ENCODE results near the gene FMNL2. TPM values are rescaled to one million over a fixed set of nuclear protein-coding genes. Genes with fewer than 3 reads are reported as not detected.
"Not testable (repeated sequence)": the region's sequence is repeated elsewhere in the genome, so short reads cannot be mapped to it uniquely, and the experiment has no call there.

Gene FMNL2
- 10 to 100 TPM; 21.4 to 41.1 (median 26.5) TPM for polyA plus RNA-seq (ENCODE audit: insufficient read length in 10 of 10)
- long read RNA-seq, donor 1, result 0 reads
- long read RNA-seq, donor 2, partial matches to known transcripts, result 6 of 6 reads
- long read RNA-seq, donor 2, other reads (novel, unspliced or antisense), result 0 of 6 reads
- long read RNA-seq, donor 3, result 0 reads
- long read RNA-seq, donor 4, result 0 reads
- long read RNA-seq, donor 5, full-length matches to known transcripts, result 2 of 2 reads
- long read RNA-seq, donor 5, partial matches to known transcripts, result 0 of 2 reads
- long read RNA-seq, donor 5, other reads (novel, unspliced or antisense), result 0 of 2 reads
- long read RNA-seq, donor 6, result 0 reads
- long read RNA-seq, donor 7, result 0 reads
- long read RNA-seq, donor 8, full-length matches to known transcripts, result 1 of 1 reads
- long read RNA-seq, donor 8, partial matches to known transcripts, result 0 of 1 reads
- long read RNA-seq, donor 8, other reads (novel, unspliced or antisense), result 0 of 1 reads
- long read RNA-seq, donor 9, result 0 reads

GRCh38 chr2:152335016-152335725, at the start of gene FMNL2:
FMNL2 (plus strand) TSS chr2:152335174.
- peak; percentile 83 to 96 (median 91) for DNase-seq

- no peak for DNase-seq
Measured at GRCh38 chr2:152292991-152293390, 42.0 kb upstream of the FMNL2 start.

- DNase-seq, result no peak
Measured at GRCh38 chr2:152297715-152298114, 37.3 kb upstream of the FMNL2 start.

GRCh38 chr2:152298754-152299153, 36.2 kb upstream of the FMNL2 start:
- no peak for DNase-seq

GRCh38 chr2:152301131-152301530, 33.8 kb upstream of the FMNL2 start:
- no peak for DNase-seq

GRCh38 chr2:152303951-152304350, 31.0 kb upstream of the FMNL2 start:
- no peak for DNase-seq

GRCh38 chr2:152304836-152305235, 30.1 kb upstream of the FMNL2 start:
- DNase-seq, result no peak

- DNase-seq, result no peak
Measured at GRCh38 chr2:152307863-152308262, 27.1 kb upstream of the FMNL2 start.

- DNase-seq, result peak in 2 of 3 donors; percentile 5 to 36
Measured at GRCh38 chr2:152309352-152310214, 25.4 kb upstream of the FMNL2 start.

GRCh38 chr2:152319822-152320570, 15.0 kb upstream of the FMNL2 start:
- DNase-seq, result no peak

- DNase-seq, result no peak
Measured at GRCh38 chr2:152320814-152321213, 14.2 kb upstream of the FMNL2 start.

GRCh38 chr2:152322222-152322621, 12.8 kb upstream of the FMNL2 start:
- no peak for DNase-seq

- not testable (repeated sequence) for DNase-seq
Measured at GRCh38 chr2:152325126-152325525, 9.8 kb upstream of the FMNL2 start.

GRCh38 chr2:152326710-152327109, 8.3 kb upstream of the FMNL2 start:
- no peak for DNase-seq

GRCh38 chr2:152328013-152328412, 7.0 kb upstream of the FMNL2 start:
- DNase-seq, result no peak

GRCh38 chr2:152330235-152330866, 4.6 kb upstream of the FMNL2 start:
- no peak for DNase-seq

- DNase-seq, result no peak
Measured at GRCh38 chr2:152334701-152335015, 316 bp upstream of the FMNL2 start.

GRCh38 chr2:152335726-152336118, 748 bp downstream of the FMNL2 start:
- peak in 2 of 3 donors; percentile 7 to 42 for DNase-seq

- peak; percentile 33 to 86 (median 66) for DNase-seq
Measured at GRCh38 chr2:152336119-152336853, 1.3 kb downstream of the FMNL2 start.

All from muscle of back (tissue), 13 donors.